ENCODE results near the gene DNAJB14. TPM values are rescaled to one million over a fixed set of nuclear protein-coding genes. Genes with fewer than 3 reads are reported as not detected.
A peak's percentile ranks its signal among the peaks of the same experiment; 100 is the strongest.

DNAJB14 gene
- total RNA-seq, 4 donors from 2014 or later, result 18.4 to 64.9 (median 19.8) TPM

DNA sequence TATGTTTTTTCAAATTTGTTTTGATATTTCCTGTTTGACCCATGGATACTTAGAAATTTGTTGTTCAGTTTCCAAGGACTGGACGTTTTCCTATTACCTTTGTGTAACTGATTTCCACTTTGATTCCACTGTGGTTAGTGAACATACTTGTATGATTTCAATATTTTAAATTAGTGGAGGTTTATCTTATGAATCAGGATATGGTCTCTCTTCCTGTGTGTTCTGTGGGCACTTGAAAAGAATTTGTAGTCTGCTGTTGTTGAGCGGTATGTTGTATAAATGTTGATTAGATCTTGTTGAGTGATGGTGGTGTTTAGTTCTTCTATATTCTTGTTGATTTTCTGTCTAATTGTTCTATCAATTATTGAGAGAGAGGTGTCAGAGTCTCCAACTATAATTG lies 31.0 kb downstream of the DNAJB14 start:
- no peak overlapping the region for H3K4me3 ChIP-seq (ENCODE audit: low read depth, poor library complexity, severe bottlenecking)
- intact Hi-C loops (cut with DNase I; ENCODE audit: low total_unique reads), result no loop called here
- DNase-seq (ENCODE audit: low spot score in 2 of 2), result no peak
- 94% methylated on average over 2 of the region's 2 CpGs for WGBS, 2 donors
- TF ChIP-seq, protein P1, sequence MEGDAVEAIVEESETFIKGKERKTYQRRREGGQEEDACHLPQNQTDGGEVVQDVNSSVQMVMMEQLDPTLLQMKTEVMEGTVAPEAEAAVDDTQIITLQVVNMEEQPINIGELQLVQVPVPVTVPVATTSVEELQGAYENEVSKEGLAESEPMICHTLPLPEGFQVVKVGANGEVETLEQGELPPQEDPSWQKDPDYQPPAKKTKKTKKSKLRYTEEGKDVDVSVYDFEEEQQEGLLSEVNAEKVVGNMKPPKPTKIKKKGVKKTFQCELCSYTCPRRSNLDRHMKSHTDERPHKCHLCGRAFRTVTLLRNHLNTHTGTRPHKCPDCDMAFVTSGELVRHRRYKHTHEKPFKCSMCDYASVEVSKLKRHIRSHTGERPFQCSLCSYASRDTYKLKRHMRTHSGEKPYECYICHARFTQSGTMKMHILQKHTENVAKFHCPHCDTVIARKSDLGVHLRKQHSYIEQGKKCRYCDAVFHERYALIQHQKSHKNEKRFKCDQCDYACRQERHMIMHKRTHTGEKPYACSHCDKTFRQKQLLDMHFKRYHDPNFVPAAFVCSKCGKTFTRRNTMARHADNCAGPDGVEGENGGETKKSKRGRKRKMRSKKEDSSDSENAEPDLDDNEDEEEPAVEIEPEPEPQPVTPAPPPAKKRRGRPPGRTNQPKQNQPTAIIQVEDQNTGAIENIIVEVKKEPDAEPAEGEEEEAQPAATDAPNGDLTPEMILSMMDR (IDR thresholded peaks at IDR 0.05), result no peak
- TF ChIP-seq POLR2A (IDR thresholded peaks at IDR 0.05), result no peak

DNA sequence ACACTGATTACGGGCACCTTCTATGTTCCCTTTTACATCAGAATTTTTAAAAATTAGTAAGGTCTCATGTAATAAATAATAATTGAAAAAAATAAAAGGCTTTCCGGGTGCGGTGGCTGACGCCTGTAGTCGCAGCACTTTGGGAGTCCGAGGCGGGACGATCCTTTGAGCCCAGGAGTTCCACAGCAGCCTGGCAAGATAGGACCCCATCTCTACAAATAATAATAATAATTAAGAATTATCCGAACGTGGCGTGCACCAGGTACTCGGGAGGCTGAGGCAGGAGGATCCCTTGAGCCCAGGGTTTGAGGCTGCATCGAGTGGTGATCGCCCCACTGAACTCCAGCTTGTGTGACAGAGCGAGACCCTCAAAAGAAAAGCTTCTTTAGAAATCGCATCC lies 51.4 kb downstream of the DNAJB14 start:
- no peak for DNase-seq (ENCODE audit: low spot score in 2 of 2)
- 92 to 94% methylated on average over 16 of the region's 16 CpGs for WGBS, 2 donors
- H3K4me3 ChIP-seq (ENCODE audit: low read depth, poor library complexity, severe bottlenecking), result no peak overlapping the region
- no peak for TF ChIP-seq POLR2A (IDR thresholded peaks at IDR 0.05)
- TF ChIP-seq, protein P1 (IDR thresholded peaks at IDR 0.05), result no peak
- intact Hi-C loops (cut with DNase I; ENCODE audit: low total_unique reads), result loop anchor here (10.0 kb wide), 1 partner anchor 50 kb away; the partner anchor contains the start of gene DNAJB14

DNA sequence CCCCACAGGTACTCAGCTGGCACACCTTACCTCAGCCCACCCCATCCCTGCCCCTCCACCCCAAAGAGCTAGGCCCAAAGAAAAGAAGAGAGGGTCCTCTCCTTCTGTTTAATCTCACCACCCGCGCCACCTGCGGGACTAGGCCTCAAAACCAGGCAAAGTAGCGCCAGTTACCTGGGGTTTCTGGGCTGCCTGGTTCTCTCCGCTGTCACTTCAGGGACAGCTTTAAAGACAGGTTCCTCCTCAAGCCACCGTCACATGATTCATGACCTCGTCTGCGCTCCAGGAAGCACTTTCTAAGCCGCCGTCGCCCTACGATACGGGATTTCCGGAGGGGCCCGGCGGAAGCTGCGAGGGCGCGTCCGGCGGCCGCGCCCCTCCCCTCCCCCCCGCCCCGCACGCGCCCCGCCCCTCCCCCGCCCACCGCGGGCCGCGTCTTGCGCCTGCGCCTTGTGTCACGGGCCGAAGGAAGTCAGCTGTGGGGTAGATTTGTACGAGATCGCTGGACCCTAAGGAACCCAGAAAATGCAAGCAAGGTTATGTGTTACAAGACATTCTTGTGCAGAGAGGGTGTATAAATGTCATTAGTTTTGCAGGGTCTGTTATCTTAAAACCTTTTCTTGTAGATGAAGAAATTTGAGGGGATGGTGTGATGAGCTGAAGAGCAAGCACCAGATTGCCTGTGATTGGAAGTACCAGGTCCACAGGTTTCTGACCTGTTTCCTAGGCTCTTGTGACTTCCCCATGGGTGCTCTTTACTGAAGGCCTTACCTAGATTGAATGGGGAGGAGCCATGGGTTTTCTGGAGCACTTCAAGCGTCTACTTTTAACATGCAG lies 52.0 kb downstream of the DNAJB14 start, which contains the start of gene LAMTOR3:
Gene LAMTOR3 (minus strand): TSS at position 267 of the 837 bp plus-strand sequence. CDS start 464 bp downstream, outside the sequence.
- intact Hi-C loops (cut with DNase I; ENCODE audit: low total_unique reads), result loop anchor here (10.0 kb wide), 1 partner anchor 50 kb away; the partner anchor contains the start of gene DNAJB14
- peak; percentile 91 to 97 for DNase-seq (ENCODE audit: low spot score in 2 of 2)

DNA sequence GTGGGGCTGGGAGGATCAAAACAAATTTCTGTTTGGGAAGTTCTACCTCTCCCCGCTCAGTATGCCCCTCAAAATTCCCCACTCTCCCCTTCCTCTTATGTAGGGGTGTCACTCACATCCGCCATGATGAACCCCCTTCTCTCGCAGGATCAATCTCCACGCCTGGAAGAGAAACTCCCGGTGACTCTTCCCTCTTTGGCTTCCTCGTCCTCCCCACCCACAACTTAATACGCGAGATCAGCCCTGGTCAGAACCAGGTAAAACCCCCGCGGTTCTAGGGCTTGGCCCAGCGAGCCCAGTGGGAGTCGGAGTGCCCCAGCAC lies 52.6 kb downstream of the DNAJB14 start:
- TF ChIP-seq POLR2A (IDR thresholded peaks at IDR 0.05), result no peak
- intact Hi-C loops (cut with DNase I; ENCODE audit: low total_unique reads), result loop anchor here (10.0 kb wide), 1 partner anchor 51 kb away; the partner anchor contains the start of gene DNAJB14
- H3K4me3 ChIP-seq (ENCODE audit: low read depth, poor library complexity, severe bottlenecking), result peak overlapping the region; percentile 99
- 1 to 2% methylated on average over 12 of the region's 12 CpGs for WGBS, 2 donors
- no peak for DNase-seq (ENCODE audit: low spot score in 2 of 2)

More for the DNA sequence above, 52.0 kb downstream of the DNAJB14 start, which contains the start of gene LAMTOR3:
- peak within 1 kb of the TSS; percentile 99 for H3K4me3 ChIP-seq (ENCODE audit: low read depth, poor library complexity, severe bottlenecking)
- TF ChIP-seq POLR2A (IDR thresholded peaks at IDR 0.05), result no peak
- TF ChIP-seq, protein P1 (IDR thresholded peaks at IDR 0.05), result no peak
- 3 to 4% methylated on average over 25 to 30 of the region's 40 CpGs for WGBS, 2 donors

DNA sequence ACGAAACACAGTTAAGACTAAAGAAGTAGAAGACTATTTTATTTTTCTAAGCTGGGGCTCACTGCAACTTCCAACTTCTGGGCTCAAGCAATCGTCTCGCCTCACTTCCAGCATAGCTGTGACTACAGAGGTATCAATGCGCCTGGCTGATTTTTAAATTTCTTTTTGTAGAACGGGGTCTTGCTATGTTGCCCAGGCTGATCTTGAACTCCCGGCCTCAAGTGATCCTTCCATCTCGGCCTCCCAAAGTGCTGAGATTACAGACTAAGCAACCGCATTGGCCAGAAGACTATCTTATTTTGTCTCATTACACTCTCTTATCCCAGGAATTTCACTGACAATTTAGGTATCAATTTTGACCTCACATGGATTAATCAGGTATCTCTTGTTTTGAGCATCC lies 53.4 kb downstream of the DNAJB14 start:
- 95 to 98% methylated on average over 8 of the region's 8 CpGs for WGBS, 2 donors
- DNase-seq (ENCODE audit: low spot score in 2 of 2), result no peak
- H3K4me3 ChIP-seq (ENCODE audit: low read depth, poor library complexity, severe bottlenecking), result no peak overlapping the region
- TF ChIP-seq POLR2A (IDR thresholded peaks at IDR 0.05), result no peak
- TF ChIP-seq, protein P1 (IDR thresholded peaks at IDR 0.05), result no peak
- intact Hi-C loops (cut with DNase I; ENCODE audit: low total_unique reads), result loop anchor here (10.0 kb wide), 1 partner anchor 52 kb away; the partner anchor contains the start of gene DNAJB14

DNA sequence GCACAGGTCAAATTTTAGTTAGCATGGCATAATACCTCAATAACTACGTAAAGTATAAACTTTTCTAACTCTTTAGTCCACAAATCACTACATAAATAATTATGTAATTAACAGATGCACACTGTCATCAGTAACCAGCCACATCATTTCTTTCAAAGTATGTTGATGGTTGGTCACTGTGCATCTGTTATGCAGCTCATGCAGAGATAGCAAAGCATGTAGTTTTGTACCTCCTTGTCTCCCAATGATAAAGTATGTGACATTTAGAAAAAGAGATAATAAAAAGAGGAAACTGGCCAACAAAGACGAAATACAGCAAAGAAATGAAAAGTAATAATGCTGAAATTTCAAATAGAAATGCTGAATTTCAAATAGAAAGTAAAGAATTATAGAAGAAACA lies 55.1 kb downstream of the DNAJB14 start:
- intact Hi-C loops (cut with DNase I; ENCODE audit: low total_unique reads), result loop anchor here (10.0 kb wide), 1 partner anchor 53 kb away; the partner anchor contains the start of gene DNAJB14
- no peak for DNase-seq (ENCODE audit: low spot score in 2 of 2)
- no peak overlapping the region for H3K4me3 ChIP-seq (ENCODE audit: low read depth, poor library complexity, severe bottlenecking)
- WGBS, 2 donors, result 73 to 83% methylated on average over 2 of the region's 2 CpGs
- no peak for TF ChIP-seq POLR2A (IDR thresholded peaks at IDR 0.05)
- TF ChIP-seq, protein P1 (IDR thresholded peaks at IDR 0.05), result no peak

Data from lower leg skin (tissue), 4 donors.